ENCODE measurements around the gene DMAP1. TPM values are rescaled to one million over a fixed set of nuclear protein-coding genes. Genes with fewer than 3 reads are reported as not detected.

Gene DMAP1
- total RNA-seq, 1 donor from 2014 or later: 87.9 TPM

DNA sequence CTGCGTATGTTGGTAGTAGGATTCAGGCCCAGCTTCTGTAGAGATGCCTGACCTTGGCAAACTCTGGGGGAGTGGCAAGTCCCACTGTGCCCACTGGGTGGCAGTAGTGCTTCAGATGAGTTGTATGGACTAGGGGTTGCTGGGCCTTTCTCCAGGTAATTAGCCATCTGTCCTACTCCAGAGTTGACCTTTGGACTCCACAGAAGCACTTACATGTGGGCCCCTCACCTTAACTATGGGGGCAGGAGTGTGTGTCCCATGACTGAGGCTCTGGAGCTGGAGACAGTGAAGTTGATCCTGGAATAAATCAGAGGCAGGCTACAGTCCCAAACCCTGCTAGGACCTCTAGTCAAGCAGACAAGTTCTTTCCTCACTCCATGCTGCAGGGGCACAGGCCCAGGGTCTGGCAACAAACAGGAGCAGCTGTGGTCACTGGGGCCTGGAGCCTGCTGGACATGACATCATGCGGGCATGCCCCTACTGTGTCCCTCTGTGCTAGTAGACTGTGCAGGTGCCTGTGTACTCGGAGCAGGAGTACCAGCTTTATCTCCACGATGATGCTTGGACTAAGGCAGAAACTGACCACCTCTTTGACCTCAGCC is 4.6 kb downstream of the DMAP1 start:
- Mint-ChIP-seq H3K27ac (ENCODE audit: unreplicated experiment) (peak overlapping the region; percentile 54), H3K9me3 (ENCODE audit: unreplicated experiment) (no peaks in the 10 kb centered on the region), H3K4me3 (ENCODE audit: unreplicated experiment) (peak overlapping the region; percentile 79), H3K27me3 (ENCODE audit: unreplicated experiment) (peaks cover 8% of the 10 kb centered on the region), H3K4me1 (ENCODE audit: unreplicated experiment) (peaks cover 16% of the 10 kb centered on the region), H3K36me3 (ENCODE audit: low read depth, unreplicated experiment) (peaks cover 45% of the 10 kb centered on the region)
- TF ChIP-seq CTCF (IDR thresholded peaks at IDR 0.05; ENCODE audit: unreplicated experiment): peak; percentile 80
- peak; percentile 84 for DNase-seq (ENCODE audit: low spot score)

- Mint-ChIP-seq H3K36me3 (ENCODE audit: low read depth, unreplicated experiment) (peaks cover 50% of the 10 kb centered on the region), H3K4me3 (ENCODE audit: unreplicated experiment) (peak overlapping the region; percentile 79), H3K9me3 (ENCODE audit: unreplicated experiment) (no peaks in the 10 kb centered on the region), H3K4me1 (ENCODE audit: unreplicated experiment) (peaks cover 13% of the 10 kb centered on the region), H3K27ac (ENCODE audit: unreplicated experiment) (peak overlapping the region; percentile 39), H3K27me3 (ENCODE audit: unreplicated experiment) (peaks cover 5% of the 10 kb centered on the region)
- TF ChIP-seq CTCF (IDR thresholded peaks at IDR 0.05; ENCODE audit: unreplicated experiment): no peak
- DNase-seq (ENCODE audit: low spot score): no peak
Observed at GRCh38 chr1:44218503-44219300, 5.4 kb downstream of the DMAP1 start.

DNA sequence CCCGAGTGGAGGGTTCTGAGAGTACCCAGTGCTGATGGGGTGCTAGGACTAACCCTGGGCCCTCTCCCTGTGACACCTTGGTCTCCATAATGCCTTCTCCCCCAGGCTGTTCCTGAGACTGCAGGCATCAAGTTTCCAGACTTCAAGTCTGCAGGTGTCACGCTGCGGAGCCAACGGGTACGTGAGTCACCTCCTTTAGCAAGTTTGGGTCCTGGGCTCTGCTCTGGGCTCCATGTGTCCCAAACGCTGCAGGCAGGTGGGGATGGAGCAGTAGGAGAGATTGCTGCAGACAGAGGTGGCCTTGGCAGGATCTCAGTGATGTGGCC is 6.0 kb downstream of the DMAP1 start:
- no peak for DNase-seq (ENCODE audit: low spot score)
- Mint-ChIP-seq H3K9me3 (ENCODE audit: unreplicated experiment) (no peaks in the 10 kb centered on the region), H3K27ac (ENCODE audit: unreplicated experiment) (no peak overlapping the region), H3K4me3 (ENCODE audit: unreplicated experiment) (no peak overlapping the region), H3K27me3 (ENCODE audit: unreplicated experiment) (peaks cover 5% of the 10 kb centered on the region), H3K36me3 (ENCODE audit: low read depth, unreplicated experiment) (peaks cover 53% of the 10 kb centered on the region), H3K4me1 (ENCODE audit: unreplicated experiment) (peaks cover 9% of the 10 kb centered on the region)
- TF ChIP-seq CTCF (IDR thresholded peaks at IDR 0.05; ENCODE audit: unreplicated experiment): no peak

DNA sequence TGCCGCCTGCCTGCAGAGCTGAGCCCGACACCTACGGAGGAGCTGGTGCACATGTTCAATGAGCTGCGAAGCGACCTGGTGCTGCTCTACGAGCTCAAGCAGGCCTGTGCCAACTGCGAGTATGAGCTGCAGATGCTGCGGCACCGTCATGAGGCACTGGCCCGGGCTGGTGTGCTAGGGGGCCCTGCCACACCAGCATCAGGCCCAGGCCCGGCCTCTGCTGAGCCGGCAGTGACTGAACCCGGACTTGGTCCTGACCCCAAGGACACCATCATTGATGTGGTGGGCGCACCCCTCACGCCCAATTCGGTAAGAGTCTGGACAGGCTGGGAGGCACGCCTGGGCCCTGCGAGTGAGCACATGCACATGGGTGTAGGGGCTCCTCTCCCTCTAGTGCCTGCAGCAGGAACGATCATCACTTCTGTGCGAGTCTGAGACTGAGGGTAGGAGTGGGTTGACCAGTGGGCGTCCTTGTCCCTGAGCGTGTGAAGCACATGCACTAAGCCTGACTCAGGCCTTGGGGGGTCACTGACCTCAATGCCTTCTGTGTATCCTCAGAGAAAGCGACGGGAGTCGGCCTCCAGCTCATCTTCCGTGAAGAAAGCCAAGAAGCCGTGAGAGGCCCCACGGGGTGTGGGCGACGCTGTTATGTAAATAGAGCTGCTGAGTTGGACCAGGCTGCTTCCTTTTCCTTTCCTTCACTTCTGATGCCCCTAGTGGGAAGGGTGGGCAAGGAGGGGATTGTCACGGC is 6.9 kb downstream of the DMAP1 start:
- DNase-seq (ENCODE audit: low spot score): no peak
- H3K4me3 Mint-ChIP-seq (ENCODE audit: unreplicated experiment): no peak overlapping the region
- peaks cover 49% of the 10 kb centered on the region for H3K36me3 Mint-ChIP-seq (ENCODE audit: low read depth, unreplicated experiment)
- peaks cover 5% of the 10 kb centered on the region for H3K27me3 Mint-ChIP-seq (ENCODE audit: unreplicated experiment)
- peaks cover 2% of the 10 kb centered on the region for H3K4me1 Mint-ChIP-seq (ENCODE audit: unreplicated experiment)
- no peak for TF ChIP-seq CTCF (IDR thresholded peaks at IDR 0.05; ENCODE audit: unreplicated experiment)
- H3K9me3 Mint-ChIP-seq (ENCODE audit: unreplicated experiment): no peaks in the 10 kb centered on the region
- H3K27ac Mint-ChIP-seq (ENCODE audit: unreplicated experiment): no peak overlapping the region

Measured in endothelial cell (in vitro differentiated cells).